Keratinocyte (primary cell): ENCODE data around the gene ANKMY1. TPM values are rescaled to one million over a fixed set of nuclear protein-coding genes. Genes with fewer than 3 reads are reported as not detected.

Source experiments
- DNase-seq: peaks from one replicate; pipeline ENCODE4 v3.0.0-alpha.2; 2011; ENCODE audit warnings: low read depth, missing footprints, low spot score
- FAIRE-seq: peaks from 2 replicates; lab custom pipeline; 2011; peaks lifted over from hg19 to GRCh38; lab: Jason Lieb, UNC
- H2AFZ ChIP-seq: 2 replicates; pipeline ENCODE4 v1.6.0; 2012; ENCODE audit warnings: low read length, control low read depth, inconsistent platforms; ENCODE audit not compliant: control insufficient read depth
- H3K27ac ChIP-seq: 2 replicates; pipeline ENCODE4 v1.5.1; 2011; ENCODE audit warnings: low read length; ENCODE audit not compliant: control insufficient read depth, insufficient read depth
- H3K27me3 ChIP-seq: 3 replicates; pipeline ENCODE4 v1.6.0; 2011; ENCODE audit warnings: low read length; ENCODE audit not compliant: control insufficient read depth, insufficient read depth; ENCODE audit errors: extremely low read depth
- H3K36me3 ChIP-seq, 2 experiments: 2 replicates in 1 of 2; 3 replicates in 1 of 2; pipeline ENCODE4 v1.5.1; 2011; ENCODE audit warnings: low read length in 2 of 2, mild to moderate bottlenecking in 1 of 2; ENCODE audit not compliant: control insufficient read depth in 2 of 2, insufficient read depth in 2 of 2; ENCODE audit errors: extremely low read depth in 1 of 2
- H3K4me1 ChIP-seq: 3 replicates; pipeline ENCODE4 v1.5.1; 2011; ENCODE audit warnings: low read length; ENCODE audit not compliant: control insufficient read depth, insufficient read depth; ENCODE audit errors: extremely low read depth
- H3K4me2 ChIP-seq: 3 replicates; pipeline ENCODE4 v1.6.0; 2011; ENCODE audit warnings: low read depth, low read length; ENCODE audit not compliant: control insufficient read depth, insufficient read depth; ENCODE audit errors: extremely low read depth
- H3K4me3 ChIP-seq, 3 experiments: fragments of 200-600 bp in 1 of 3; sonication (generic) in 1 of 3; 2 replicates in 2 of 3; 3 replicates in 1 of 3; pipeline ENCODE4 v1.5.1; 2011 to 2016; ENCODE audit warnings: low read length in 3 of 3, mild to moderate bottlenecking in 3 of 3, control low read depth in 2 of 3, inconsistent platforms in 1 of 3, low read depth in 1 of 3, mixed read lengths in 1 of 3, mixed run types in 1 of 3, moderate library complexity in 1 of 3; ENCODE audit not compliant: control insufficient read depth in 2 of 3, insufficient read depth in 2 of 3; ENCODE audit errors: extremely low read depth in 1 of 3
- H3K79me2 ChIP-seq: 2 replicates; pipeline ENCODE4 v1.6.0; 2012; ENCODE audit warnings: low read length; ENCODE audit not compliant: control insufficient read depth, insufficient read depth
- H3K9ac ChIP-seq: 3 replicates; pipeline ENCODE4 v1.6.0; 2011; ENCODE audit warnings: low read length; ENCODE audit not compliant: control insufficient read depth, insufficient read depth; ENCODE audit errors: extremely low read depth
- H3K9me1 ChIP-seq: 3 replicates; pipeline ENCODE4 v1.6.0; 2011; ENCODE audit warnings: low read length; ENCODE audit not compliant: control insufficient read depth, insufficient read depth; ENCODE audit errors: extremely low read depth
- H3K9me3 ChIP-seq: 2 replicates; pipeline ENCODE4 v1.5.1; 2012; ENCODE audit warnings: low read depth, low read length; ENCODE audit not compliant: control insufficient read depth
- H4K20me1 ChIP-seq: 3 replicates; pipeline ENCODE4 v1.6.0; 2011; ENCODE audit warnings: low read length; ENCODE audit not compliant: control insufficient read depth, insufficient read depth; ENCODE audit errors: extremely low read depth
- CTCF ChIP-seq, 3 experiments: IDR thresholded peaks in 1 of 3; conservative IDR thresholded peaks in 1 of 3; optimal IDR thresholded peaks in 1 of 3; 2 replicates in 2 of 3; 3 replicates in 1 of 3; pipeline versions ENCODE3 to v1.5.1; 2011; ENCODE audit warnings: low read length in 3 of 3, mild to moderate bottlenecking in 3 of 3, moderate library complexity in 2 of 3, control low read depth in 1 of 3, inconsistent platforms in 1 of 3; ENCODE audit not compliant: insufficient read depth in 2 of 3; ENCODE audit errors: extremely low read depth in 1 of 3
- EZH2 ChIP-seq: IDR thresholded peaks from one replicate; pipeline ENCODE4 v1.6.1; 2012; ENCODE audit warnings: inconsistent platforms, mild to moderate bottlenecking, low read length, moderate library complexity
- dilution Hi-C: fragments of 300-500 bp; cut with MboI; formaldehyde crosslinking; loops from one replicate; pipeline ENCODE4 v1.7.0; 2020; ENCODE audit warnings: low sequenced_read_pairs; ENCODE audit not compliant: extremely low pct_ligation_motif_present
- polyA plus RNA-seq, 5 experiments: library from polyadenylated mRNA; depleted of rRNA in 3 of 5; stranded (reverse) in 3 of 5; stranded (forward) in 1 of 5; unstranded in 1 of 5; fragments of >200 nt; gene quantifications; 1 replicate in 1 of 5; 2 replicates in 3 of 5; 3 replicates in 1 of 5; pipeline versions ENCODE4 v1.2.1 to v1.2.3, GENCODE V29; 2011 to 2012; ENCODE audit warnings: missing spikeins in 2 of 5, low read depth in 1 of 5, low replicate concordance in 1 of 5

ANKMY1 gene
- polyA plus RNA-seq, 1 donor (not counting 4 experiments of a cell fraction or from before 2014, with no cell fraction given): 3.3 TPM

- peaks cover 12% of the 10 kb centered on the region for H4K20me1 ChIP-seq
Observed at GRCh38 chr2:240589375-240589774, 31.6 kb upstream of the ANKMY1 start.

GRCh38 chr2:240588669-240589068, 30.9 kb upstream of the ANKMY1 start:
- Histone ChIP-seq H2AFZ (no peak overlapping the region), H3K9ac (no peak overlapping the region), H3K9me1 (peaks cover 6% of the 10 kb centered on the region), H3K9me3 (no peaks in the 10 kb centered on the region), H3K79me2 (peaks cover 68% of the 10 kb centered on the region), H3K4me3 (no peak overlapping the region), H3K27ac (no peak overlapping the region), H3K4me2 (no peak overlapping the region), H4K20me1 (peaks cover 9% of the 10 kb centered on the region), H3K4me1 (peaks cover 22% of the 10 kb centered on the region), H3K36me3 (peaks cover 3 to 10% of the 10 kb centered on the region in 2 experiments), H3K27me3 (no peaks in the 10 kb centered on the region)
- FAIRE-seq (no peak), DNase-seq (no peak)
- TF ChIP-seq CTCF (optimal IDR thresholded peaks at IDR 0.05 in 1 of 3, IDR thresholded peaks at IDR 0.05 in 1 of 3, conservative IDR thresholded peaks at IDR 0.05 in 1 of 3; ENCODE audit: extremely low read depth in 1 of 3, insufficient read depth in 2 of 3, low read length in 3 of 3): no peak
- no peak for TF ChIP-seq EZH2
- dilution Hi-C loops: no loop called here

More at GRCh38 chr2:240589375-240589774, 31.6 kb upstream of the ANKMY1 start:
- no peaks in the 10 kb centered on the region for H3K9me3 ChIP-seq
- dilution Hi-C loops: no loop called here
- no peak overlapping the region for H2AFZ ChIP-seq
- H3K9me1 ChIP-seq: peaks cover 6% of the 10 kb centered on the region
- DNase-seq (no peak), FAIRE-seq (no peak)
- no peak overlapping the region for H3K4me3 ChIP-seq
- no peaks in the 10 kb centered on the region for H3K27me3 ChIP-seq
- no peak for TF ChIP-seq EZH2
- TF ChIP-seq CTCF (optimal IDR thresholded peaks at IDR 0.05 in 1 of 3, IDR thresholded peaks at IDR 0.05 in 1 of 3, conservative IDR thresholded peaks at IDR 0.05 in 1 of 3; ENCODE audit: extremely low read depth in 1 of 3, insufficient read depth in 2 of 3, low read length in 3 of 3): no peak
- no peak overlapping the region for H3K27ac ChIP-seq
- peaks cover 3 to 15% of the 10 kb centered on the region in 2 experiments for H3K36me3 ChIP-seq
- no peak overlapping the region for H3K4me2 ChIP-seq
- peaks cover 64% of the 10 kb centered on the region for H3K79me2 ChIP-seq
- H3K4me1 ChIP-seq: peaks cover 22% of the 10 kb centered on the region
- H3K9ac ChIP-seq: no peak overlapping the region
